ENCODE measurements around the gene SOX10.
A peak's percentile ranks its signal among the peaks of the same experiment; 100 is the strongest.

The SOX10 gene

DNA sequence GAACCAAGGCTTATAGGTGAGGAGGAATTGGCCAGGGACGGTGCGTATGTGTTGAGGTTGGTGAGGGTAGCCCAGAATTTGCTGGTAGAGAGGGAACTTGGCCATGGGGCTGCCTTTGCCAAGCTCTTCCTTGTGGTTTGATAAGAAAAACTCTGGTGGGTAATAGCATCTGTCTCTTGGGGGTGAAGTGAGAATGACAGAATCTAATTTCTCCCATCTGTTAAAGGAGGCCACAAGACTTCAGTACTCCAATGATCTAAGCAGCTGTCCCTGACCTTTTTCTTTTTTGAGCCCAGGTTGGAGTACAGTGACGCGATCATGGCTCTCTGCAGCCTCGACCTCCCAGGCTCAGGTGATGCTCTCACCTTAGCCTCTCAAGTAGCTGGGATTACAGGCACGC is 36.9 kb upstream of the SOX10 start:
- DNase-seq (ENCODE audit: low read depth) = no peak
- H3K4me3 ChIP-seq (ENCODE audit: low read length) = no peak overlapping the region
- TF ChIP-seq, protein P1, sequence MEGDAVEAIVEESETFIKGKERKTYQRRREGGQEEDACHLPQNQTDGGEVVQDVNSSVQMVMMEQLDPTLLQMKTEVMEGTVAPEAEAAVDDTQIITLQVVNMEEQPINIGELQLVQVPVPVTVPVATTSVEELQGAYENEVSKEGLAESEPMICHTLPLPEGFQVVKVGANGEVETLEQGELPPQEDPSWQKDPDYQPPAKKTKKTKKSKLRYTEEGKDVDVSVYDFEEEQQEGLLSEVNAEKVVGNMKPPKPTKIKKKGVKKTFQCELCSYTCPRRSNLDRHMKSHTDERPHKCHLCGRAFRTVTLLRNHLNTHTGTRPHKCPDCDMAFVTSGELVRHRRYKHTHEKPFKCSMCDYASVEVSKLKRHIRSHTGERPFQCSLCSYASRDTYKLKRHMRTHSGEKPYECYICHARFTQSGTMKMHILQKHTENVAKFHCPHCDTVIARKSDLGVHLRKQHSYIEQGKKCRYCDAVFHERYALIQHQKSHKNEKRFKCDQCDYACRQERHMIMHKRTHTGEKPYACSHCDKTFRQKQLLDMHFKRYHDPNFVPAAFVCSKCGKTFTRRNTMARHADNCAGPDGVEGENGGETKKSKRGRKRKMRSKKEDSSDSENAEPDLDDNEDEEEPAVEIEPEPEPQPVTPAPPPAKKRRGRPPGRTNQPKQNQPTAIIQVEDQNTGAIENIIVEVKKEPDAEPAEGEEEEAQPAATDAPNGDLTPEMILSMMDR (conservative IDR thresholded peaks at IDR 0.05; ENCODE audit: low read depth, low read length) = no peak

DNA sequence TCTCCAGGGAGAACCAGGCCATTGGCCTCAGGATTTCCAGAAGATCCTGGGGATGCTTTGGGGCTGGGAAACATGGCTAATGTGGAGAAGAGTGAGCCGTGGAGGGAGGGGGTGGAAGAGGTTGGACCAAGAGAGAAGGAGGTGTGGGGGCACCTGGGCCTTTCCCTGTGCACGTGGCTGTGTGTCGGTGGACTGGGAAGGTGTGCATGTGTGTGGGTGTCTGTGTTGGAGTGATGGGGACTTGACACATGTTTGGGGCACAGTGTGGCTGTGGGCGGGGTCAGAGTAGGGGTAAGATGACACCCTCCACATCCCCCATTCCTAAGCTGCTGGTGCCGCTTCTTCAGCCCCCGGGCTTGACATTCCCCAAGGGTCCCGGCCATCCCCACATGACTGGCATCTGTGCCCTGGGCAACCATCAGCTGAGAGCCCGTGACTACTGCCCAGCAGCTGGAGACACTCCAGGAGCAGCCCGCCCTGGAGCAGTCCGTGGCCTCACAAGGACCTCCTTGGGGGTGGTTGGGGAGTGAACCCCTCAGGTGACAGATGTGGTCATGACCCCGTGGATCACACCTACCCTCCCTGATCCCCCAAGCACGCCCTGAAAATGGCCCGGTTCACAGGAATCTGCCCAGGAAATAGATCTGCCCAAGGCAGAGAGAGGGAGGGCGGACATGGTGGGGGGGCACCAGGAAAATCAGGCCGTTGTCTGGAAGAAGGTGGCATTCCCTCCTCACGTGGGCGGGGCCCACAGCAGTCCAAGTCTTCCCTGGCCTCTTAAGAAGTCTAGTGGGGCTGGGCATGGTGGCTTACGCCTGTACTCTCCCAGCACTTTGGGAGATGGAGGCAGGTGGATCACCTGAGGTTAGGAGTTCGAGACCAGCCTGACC is 34.8 kb upstream of the SOX10 start:
- TF ChIP-seq, protein P1 (conservative IDR thresholded peaks at IDR 0.05; ENCODE audit: low read depth, low read length) = no peak
- H3K4me3 ChIP-seq (ENCODE audit: low read length) = no peak overlapping the region
- DNase-seq (ENCODE audit: low read depth) = no peak

DNA sequence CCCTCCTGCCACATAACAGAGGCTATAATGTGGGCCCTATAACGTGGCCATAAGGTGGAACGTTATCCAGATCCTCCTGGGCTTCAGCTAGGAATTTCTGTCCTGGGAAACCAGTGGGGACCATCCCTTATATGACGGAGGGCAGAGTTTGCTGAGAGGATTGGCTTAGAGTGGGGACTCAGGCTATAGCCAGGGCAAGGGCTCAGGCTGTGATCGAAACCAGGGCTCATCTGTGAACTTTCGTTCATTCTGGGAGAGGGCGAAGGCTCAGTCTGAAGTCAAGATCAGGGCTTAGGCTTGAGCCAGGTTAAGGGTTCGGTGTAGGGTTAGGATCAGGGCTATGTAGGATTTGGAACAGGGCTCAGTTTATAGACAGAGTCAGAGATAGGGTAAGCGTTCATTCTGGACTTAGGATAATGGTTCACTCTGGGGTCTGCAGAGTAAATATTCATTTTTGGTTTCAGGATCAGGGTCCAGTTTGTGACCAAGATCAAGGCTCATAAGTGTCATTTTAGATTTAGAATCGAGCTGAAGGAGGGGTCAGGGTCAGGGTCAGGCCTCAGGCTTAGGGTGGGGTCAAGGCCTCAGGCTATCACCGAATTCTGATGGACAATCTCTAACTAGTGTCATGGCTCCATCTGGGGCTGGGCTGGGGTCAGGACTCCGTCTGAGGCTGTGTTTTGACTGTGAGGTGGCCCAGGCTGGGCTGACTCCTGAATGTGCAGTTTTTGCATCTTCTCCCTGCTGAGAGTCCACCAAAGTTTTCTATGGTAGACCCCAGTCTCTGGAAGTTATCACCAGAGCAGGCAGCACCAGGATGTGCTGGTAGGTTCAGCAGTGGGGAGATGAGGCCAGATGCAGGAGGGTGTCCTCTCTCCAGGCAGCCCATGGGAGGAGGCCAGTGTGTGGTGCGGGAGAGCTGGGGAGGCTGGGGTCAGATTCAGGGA is 33.9 kb upstream of the SOX10 start:
- no peak overlapping the region for H3K4me3 ChIP-seq (ENCODE audit: low read length)
- TF ChIP-seq, protein P1 (conservative IDR thresholded peaks at IDR 0.05; ENCODE audit: low read depth, low read length) = no peak
- DNase-seq (ENCODE audit: low read depth) = no peak

DNA sequence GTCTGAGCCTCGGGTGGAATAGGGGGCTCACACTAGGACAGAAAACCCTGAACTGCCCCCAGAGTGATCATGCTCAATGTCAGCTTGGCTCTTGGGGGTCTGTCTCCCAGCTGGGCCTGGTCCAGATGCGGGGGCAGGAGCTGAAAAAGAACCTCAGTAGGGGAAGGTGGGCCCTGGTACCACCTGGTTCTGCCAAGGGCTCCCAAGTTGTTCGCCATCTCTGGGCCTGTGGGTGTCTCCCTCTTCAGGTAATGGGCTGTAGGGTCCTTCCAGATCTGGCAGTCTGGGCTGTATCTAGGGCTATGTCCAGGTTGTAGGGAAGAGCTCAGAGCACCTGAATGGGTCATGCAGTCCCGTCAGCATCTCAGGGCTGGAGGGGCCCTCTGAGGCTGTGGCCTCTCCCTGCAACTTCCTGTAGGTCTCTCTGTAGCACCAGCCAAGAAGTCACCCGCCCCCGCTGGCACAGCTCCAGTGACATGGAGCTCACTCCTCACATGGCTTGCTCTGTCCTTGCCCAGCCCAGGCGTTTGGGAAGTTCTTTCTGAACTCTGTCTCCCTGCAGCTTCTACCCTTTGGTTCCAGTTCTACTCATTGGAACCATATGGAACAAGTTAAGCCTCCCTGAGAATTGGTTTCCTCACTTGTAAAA is 33.0 kb upstream of the SOX10 start:
- TF ChIP-seq, protein P1 (conservative IDR thresholded peaks at IDR 0.05; ENCODE audit: low read depth, low read length) = peak; percentile 33
- DNase-seq (ENCODE audit: low read depth) = peak; percentile 54
- no peak overlapping the region for H3K4me3 ChIP-seq (ENCODE audit: low read length)

DNA sequence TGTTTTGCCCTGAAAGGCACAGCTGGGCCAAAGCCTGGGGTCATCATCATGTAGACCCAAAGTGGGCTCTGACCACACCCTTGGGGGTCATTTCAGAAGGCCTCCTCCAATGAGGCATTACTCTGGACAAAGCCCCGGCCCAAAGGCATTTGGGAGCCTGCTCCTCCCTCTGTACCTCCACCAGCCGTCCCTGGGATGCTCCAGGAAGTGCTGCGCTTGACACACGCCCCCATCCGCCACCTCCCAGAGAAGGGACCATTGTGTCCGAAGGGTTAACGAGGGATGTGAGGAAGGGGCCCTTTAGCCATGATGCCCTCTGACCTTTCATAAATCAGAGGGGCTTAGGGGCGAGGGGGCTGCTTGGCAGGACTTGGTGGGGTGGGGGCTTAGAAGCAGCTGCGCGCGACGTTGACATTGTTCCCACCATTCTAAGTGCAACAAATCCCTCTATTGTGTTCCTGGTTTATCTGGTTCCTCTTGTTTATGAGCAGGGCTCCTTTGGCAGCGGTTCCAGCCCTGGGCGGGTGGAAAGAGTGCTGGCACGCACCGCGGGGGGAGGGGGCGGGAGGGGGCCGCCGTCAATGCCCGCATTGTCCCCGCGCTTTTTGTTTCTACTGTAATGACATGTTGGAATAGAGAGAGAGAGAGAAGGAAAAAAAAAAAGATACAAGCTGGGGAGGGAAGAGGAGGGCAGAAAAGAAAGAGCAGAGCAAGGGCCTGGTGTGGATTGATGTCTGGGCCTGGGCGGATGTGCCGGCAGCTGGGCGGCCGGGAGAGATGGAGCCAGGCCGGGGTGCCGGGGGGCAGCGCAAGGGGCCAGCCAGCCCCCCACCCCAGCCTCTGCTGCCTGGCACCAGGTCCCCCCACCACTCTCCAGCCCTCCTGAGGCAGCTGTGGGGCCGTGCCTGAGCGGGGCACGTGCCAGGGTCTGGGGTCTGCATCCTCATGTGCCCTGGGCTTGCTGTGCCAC is 32.1 kb upstream of the SOX10 start:
- DNase-seq (ENCODE audit: low read depth) = no peak
- H3K4me3 ChIP-seq (ENCODE audit: low read length) = no peak overlapping the region
- TF ChIP-seq, protein P1 (conservative IDR thresholded peaks at IDR 0.05; ENCODE audit: low read depth, low read length) = no peak

DNA sequence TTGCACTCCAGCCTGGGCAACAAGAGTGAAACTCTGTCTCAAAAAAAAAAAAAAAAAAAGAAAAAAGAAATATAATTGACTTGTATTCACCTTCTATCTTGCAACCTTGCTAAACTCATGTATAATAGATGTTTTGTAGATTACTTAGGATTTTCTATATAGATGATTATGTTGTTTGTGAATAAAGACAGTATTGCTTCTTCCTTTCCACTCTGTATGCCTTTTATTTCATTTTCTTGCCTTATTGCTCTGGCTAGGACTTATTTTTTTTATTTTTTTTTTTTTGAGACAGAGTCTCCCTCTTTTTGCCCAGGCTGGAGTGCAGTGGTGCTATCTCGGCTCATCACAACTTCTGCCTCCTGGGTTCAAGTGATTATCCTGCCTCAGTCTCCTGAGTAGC is 29.7 kb upstream of the SOX10 start:
- DNase-seq (ENCODE audit: low read depth) = no peak
- TF ChIP-seq, protein P1 (conservative IDR thresholded peaks at IDR 0.05; ENCODE audit: low read depth, low read length) = no peak
- H3K4me3 ChIP-seq (ENCODE audit: low read length) = no peak overlapping the region

Data from retinal pigment epithelial cell (primary cell).